HFF-Myc (cell line): ENCODE data around the gene TRO.

ENCODE experiments used
- DNase-seq: peaks from one replicate; pipeline ENCODE4 v3.0.0-alpha.2; 2011; ENCODE audit warnings: low read depth; ENCODE audit errors: extremely low read depth
- H3K4me3 ChIP-seq: replicated peaks from 2 replicates; pipeline ENCODE4 v1.5.1; 2011; ENCODE audit warnings: low read depth, mild to moderate bottlenecking, control low read depth, low read length
- TF ChIP-seq, protein P1 (sequence below): IDR thresholded peaks from 2 replicates; pipeline ENCODE4 v1.5.1; 2012; ENCODE audit warnings: mild to moderate bottlenecking, low read depth, low read length, control low read depth; ENCODE audit errors: missing control alignments

TRO gene

DNA sequence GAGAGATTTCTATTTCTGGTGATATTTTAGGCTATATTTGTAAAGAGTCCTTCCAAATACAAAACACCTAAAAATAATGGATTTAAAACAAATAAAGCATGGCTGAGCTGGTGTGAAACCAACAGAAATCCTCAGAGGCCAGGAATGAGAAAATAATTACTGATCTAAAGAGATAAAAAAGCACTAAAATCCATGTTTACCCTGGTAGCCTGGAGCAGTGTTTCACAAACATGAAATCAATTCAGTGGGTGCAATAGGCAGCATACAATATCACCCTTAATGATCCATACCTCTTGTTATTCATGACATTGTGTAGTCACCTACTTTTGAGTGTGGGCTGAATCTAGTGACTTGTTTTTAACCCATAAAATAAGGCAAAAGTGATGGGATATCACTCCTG is 58.8 kb downstream of the TRO start:
- TF ChIP-seq, protein P1, sequence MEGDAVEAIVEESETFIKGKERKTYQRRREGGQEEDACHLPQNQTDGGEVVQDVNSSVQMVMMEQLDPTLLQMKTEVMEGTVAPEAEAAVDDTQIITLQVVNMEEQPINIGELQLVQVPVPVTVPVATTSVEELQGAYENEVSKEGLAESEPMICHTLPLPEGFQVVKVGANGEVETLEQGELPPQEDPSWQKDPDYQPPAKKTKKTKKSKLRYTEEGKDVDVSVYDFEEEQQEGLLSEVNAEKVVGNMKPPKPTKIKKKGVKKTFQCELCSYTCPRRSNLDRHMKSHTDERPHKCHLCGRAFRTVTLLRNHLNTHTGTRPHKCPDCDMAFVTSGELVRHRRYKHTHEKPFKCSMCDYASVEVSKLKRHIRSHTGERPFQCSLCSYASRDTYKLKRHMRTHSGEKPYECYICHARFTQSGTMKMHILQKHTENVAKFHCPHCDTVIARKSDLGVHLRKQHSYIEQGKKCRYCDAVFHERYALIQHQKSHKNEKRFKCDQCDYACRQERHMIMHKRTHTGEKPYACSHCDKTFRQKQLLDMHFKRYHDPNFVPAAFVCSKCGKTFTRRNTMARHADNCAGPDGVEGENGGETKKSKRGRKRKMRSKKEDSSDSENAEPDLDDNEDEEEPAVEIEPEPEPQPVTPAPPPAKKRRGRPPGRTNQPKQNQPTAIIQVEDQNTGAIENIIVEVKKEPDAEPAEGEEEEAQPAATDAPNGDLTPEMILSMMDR, result no peak
- H3K4me3 ChIP-seq, result no peak overlapping the region
- no peak for DNase-seq

DNA sequence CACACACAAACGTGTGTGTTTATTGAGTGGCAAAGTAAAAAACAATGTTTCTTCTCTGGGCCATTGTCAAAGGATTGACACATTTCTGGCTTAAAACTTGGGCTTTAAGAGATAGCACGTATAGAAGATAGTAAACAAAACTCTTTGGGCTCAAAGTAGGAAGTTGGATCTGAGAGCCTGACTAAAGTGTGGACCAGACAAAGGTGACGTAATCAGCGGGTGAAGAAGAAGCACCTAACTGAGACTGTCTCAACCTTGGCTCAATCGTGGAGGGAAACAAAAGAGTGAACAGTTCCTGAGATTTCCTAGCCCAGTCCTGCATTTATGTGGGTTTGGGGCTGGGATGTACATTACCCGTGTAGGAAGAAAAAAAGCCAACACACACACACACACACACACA is 59.7 kb downstream of the TRO start:
- no peak overlapping the region for H3K4me3 ChIP-seq
- no peak for DNase-seq
- TF ChIP-seq, protein P1, result no peak
